GM10248 (cell line): ENCODE results near the gene PRDM16.

Experiments used
- CTCF ChIA-PET: fragments of 300-600 bp; sonication (Branson Sonifier 250); formaldehyde crosslinking; extraction: SDS; loops from one replicate; lab custom pipeline; 2021; ENCODE audit warnings: antibody characterized with exemption; lab: Yijun Ruan, JAX
- POLR2A ChIA-PET: fragments of 350-650 bp; sonication (Branson Sonifier 250); formaldehyde crosslinking; extraction: SDS; loops from one replicate; lab custom pipeline; 2020; ENCODE audit warnings: antibody characterized with exemption; lab: Yijun Ruan, JAX
- DNase-seq: peaks from one replicate; pipeline ENCODE4 v3.0.0; 2012; ENCODE audit errors: extremely low spot score
- CTCF ChIP-seq: IDR thresholded peaks from 2 replicates; pipeline ENCODE4 v1.5.1; 2012; ENCODE audit warnings: mild to moderate bottlenecking, low read depth; ENCODE audit errors: extremely low read depth, missing control alignments, control extremely low read depth

PRDM16 gene

GRCh38 chr1:3459051-3459908 is 390.3 kb downstream of the PRDM16 start:
- POLR2A ChIA-PET = no interaction called here
- DNase-seq = no peak
- CTCF ChIA-PET = no interaction called here
- TF ChIP-seq CTCF = no peak

- TF ChIP-seq CTCF = no peak
- CTCF ChIA-PET = no interaction called here
- no peak for DNase-seq
- POLR2A ChIA-PET = no interaction called here
These were observed 391.1 kb downstream of the PRDM16 start for GRCh38 chr1:3459940-3460671.

GRCh38 chr1:3460672-3461131 is 391.7 kb downstream of the PRDM16 start:
- ChIA-PET CTCF (interaction anchor here (3.0 kb wide), 1 partner anchor 8 kb away, joined by 19 read pairs; no protein-coding TSS in a partner anchor), POLR2A (no interaction called here)
- no peak for TF ChIP-seq CTCF
- no peak for DNase-seq

- ChIA-PET CTCF (interaction anchor here (3.0 kb wide), 1 partner anchor 8 kb away, joined by 19 read pairs; no protein-coding TSS in a partner anchor), POLR2A (no interaction called here)
- DNase-seq = no peak
- no peak for TF ChIP-seq CTCF
These were observed 392.4 kb downstream of the PRDM16 start for GRCh38 chr1:3461238-3461933.

- ChIA-PET CTCF (interaction anchor here (3.0 kb wide), 1 partner anchor 9 kb away, joined by 19 read pairs; no protein-coding TSS in a partner anchor), POLR2A (no interaction called here)
- TF ChIP-seq CTCF = no peak
- no peak for DNase-seq
These were observed 392.9 kb downstream of the PRDM16 start for GRCh38 chr1:3461934-3462275.
